DND-41 (cell line): ENCODE measurements around the gene INPP5B.

ENCODE experiments used
- ATAC-seq: fragments of 200-7000 bp; cut with Tn5 transposase; 3 replicates; pipeline ENCODE4 v1.9.1; 2021; ENCODE audit warnings: low read depth; ENCODE audit not compliant: insufficient read depth
- DNase-seq: peaks from one replicate; pipeline ENCODE4 v3.0.0-alpha.2; 2020
- H2AFZ ChIP-seq: 2 replicates; pipeline ENCODE4 v1.6.0; 2012; ENCODE audit warnings: low read depth, low read length
- H3K27ac ChIP-seq: 2 replicates; pipeline ENCODE4 v1.5.1; 2012; ENCODE audit warnings: low read length, inconsistent platforms
- H3K27me3 ChIP-seq: fragments of 200-600 bp; sonication (generic); 2 replicates; pipeline ENCODE4 v1.6.0; 2012; ENCODE audit warnings: low read length, mild to moderate bottlenecking, inconsistent platforms; ENCODE audit not compliant: insufficient read depth, poor library complexity
- H3K36me3 ChIP-seq: 2 replicates; pipeline ENCODE4 v1.5.1; 2012; ENCODE audit warnings: low read length, inconsistent platforms; ENCODE audit not compliant: insufficient read depth
- H3K4me1 ChIP-seq: 2 replicates; pipeline ENCODE4 v1.5.1; 2012; ENCODE audit warnings: mild to moderate bottlenecking, low read length; ENCODE audit not compliant: insufficient read depth
- H3K4me2 ChIP-seq: 2 replicates; pipeline ENCODE4 v1.6.0; 2012; ENCODE audit warnings: mild to moderate bottlenecking, moderate library complexity, low read length, inconsistent platforms; ENCODE audit not compliant: insufficient read depth
- H3K4me3 ChIP-seq, 2 experiments: fragments of 200-600 bp in 1 of 2; shearing (Covaris generic) in 1 of 2; 2 replicates each; pipeline ENCODE4 v1.5.1; 2012 to 2016; ENCODE audit warnings: inconsistent platforms in 2 of 2, low read length in 2 of 2, mild to moderate bottlenecking in 2 of 2, low read depth in 1 of 2, moderate library complexity in 1 of 2
- H3K79me2 ChIP-seq: 2 replicates; pipeline ENCODE4 v1.6.0; 2012; ENCODE audit warnings: low read length, inconsistent platforms; ENCODE audit not compliant: insufficient read depth
- H3K9ac ChIP-seq: 2 replicates; pipeline ENCODE4 v1.6.0; 2012; ENCODE audit warnings: low read depth, mild to moderate bottlenecking, inconsistent platforms, low read length, moderate library complexity
- H3K9me3 ChIP-seq: 2 replicates; pipeline ENCODE4 v1.5.1; 2012; ENCODE audit warnings: low read length, moderate library complexity, mild to moderate bottlenecking, inconsistent platforms; ENCODE audit not compliant: insufficient read depth, severe bottlenecking
- H4K20me1 ChIP-seq: 2 replicates; pipeline ENCODE4 v1.6.0; 2012; ENCODE audit warnings: low read length; ENCODE audit not compliant: insufficient read depth
- EZH2 ChIP-seq: IDR thresholded peaks from 3 replicates; pipeline ENCODE4 v1.6.1; 2012; ENCODE audit warnings: borderline replicate concordance, low read depth, mild to moderate bottlenecking, moderate library complexity, low read length, inconsistent platforms; ENCODE audit not compliant: severe bottlenecking
- TF ChIP-seq, protein P1 (sequence below): IDR thresholded peaks from 2 replicates; pipeline ENCODE4 v1.5.1; 2012; ENCODE audit warnings: borderline replicate concordance, low read length, moderate library complexity, mild to moderate bottlenecking; ENCODE audit not compliant: poor library complexity, severe bottlenecking; ENCODE audit errors: extremely low read depth

INPP5B gene

GRCh38 chr1:37925316-37925715, 21.5 kb downstream of the INPP5B start:
- Histone ChIP-seq H2AFZ (no peak overlapping the region), H3K4me2 (no peak overlapping the region), H3K27me3 (no peaks in the 10 kb centered on the region), H3K4me1 (peaks cover 16% of the 10 kb centered on the region), H3K9ac (no peak overlapping the region), H3K79me2 (peaks cover 41% of the 10 kb centered on the region), H3K36me3 (no peaks in the 10 kb centered on the region), H3K4me3 (no peak overlapping the region), H4K20me1 (peaks cover 2% of the 10 kb centered on the region; the same call in 1 of the 2 replicates), H3K9me3 (no peaks in the 10 kb centered on the region), H3K27ac (no peak overlapping the region)
- DNase-seq (no peak), ATAC-seq (no peak)
- TF ChIP-seq, protein P1, sequence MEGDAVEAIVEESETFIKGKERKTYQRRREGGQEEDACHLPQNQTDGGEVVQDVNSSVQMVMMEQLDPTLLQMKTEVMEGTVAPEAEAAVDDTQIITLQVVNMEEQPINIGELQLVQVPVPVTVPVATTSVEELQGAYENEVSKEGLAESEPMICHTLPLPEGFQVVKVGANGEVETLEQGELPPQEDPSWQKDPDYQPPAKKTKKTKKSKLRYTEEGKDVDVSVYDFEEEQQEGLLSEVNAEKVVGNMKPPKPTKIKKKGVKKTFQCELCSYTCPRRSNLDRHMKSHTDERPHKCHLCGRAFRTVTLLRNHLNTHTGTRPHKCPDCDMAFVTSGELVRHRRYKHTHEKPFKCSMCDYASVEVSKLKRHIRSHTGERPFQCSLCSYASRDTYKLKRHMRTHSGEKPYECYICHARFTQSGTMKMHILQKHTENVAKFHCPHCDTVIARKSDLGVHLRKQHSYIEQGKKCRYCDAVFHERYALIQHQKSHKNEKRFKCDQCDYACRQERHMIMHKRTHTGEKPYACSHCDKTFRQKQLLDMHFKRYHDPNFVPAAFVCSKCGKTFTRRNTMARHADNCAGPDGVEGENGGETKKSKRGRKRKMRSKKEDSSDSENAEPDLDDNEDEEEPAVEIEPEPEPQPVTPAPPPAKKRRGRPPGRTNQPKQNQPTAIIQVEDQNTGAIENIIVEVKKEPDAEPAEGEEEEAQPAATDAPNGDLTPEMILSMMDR: no peak
- no peak for TF ChIP-seq EZH2

DNA sequence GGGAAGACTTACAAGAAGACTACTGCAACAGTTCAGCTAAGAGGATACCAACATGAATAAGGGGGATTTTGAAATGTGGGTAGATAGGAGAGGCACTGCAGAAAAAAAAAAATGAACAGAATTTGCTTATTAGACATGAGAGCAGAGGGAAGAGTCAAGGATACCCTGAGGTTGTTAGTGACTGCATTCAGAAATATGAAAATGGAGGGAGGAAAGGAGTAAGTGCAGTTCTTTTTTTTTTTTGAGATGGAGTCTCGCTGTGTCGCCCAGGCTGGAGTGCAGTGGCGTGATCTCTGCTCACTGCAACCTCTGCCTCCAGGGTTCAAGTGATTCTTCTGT, 23.3 kb downstream of the INPP5B start:
- Histone ChIP-seq H3K9me3 (no peaks in the 10 kb centered on the region), H3K27ac (no peak overlapping the region), H3K36me3 (no peaks in the 10 kb centered on the region), H3K4me3 (no peak overlapping the region), H3K4me1 (0 out of 2 replicates have a peak, but pooled peaks cover 6% of the 10 kb centered on the region), H3K4me2 (no peak overlapping the region), H2AFZ (no peak overlapping the region), H4K20me1 (no peaks in the 10 kb centered on the region; the same call in 1 of the 2 replicates), H3K79me2 (peaks cover 38% of the 10 kb centered on the region), H3K27me3 (no peaks in the 10 kb centered on the region), H3K9ac (no peak overlapping the region)
- no peak for DNase-seq
- no peak for TF ChIP-seq EZH2
- TF ChIP-seq, protein P1: no peak
- no peak for ATAC-seq

GRCh38 chr1:37922767-37923550, 23.9 kb downstream of the INPP5B start:
- TF ChIP-seq EZH2: no peak
- TF ChIP-seq, protein P1: no peak
- H3K4me3 ChIP-seq: no peak overlapping the region
- no peaks in the 10 kb centered on the region for H3K36me3 ChIP-seq
- H3K9ac ChIP-seq: no peak overlapping the region
- H3K27me3 ChIP-seq: no peaks in the 10 kb centered on the region
- H3K9me3 ChIP-seq: no peaks in the 10 kb centered on the region
- H3K27ac ChIP-seq: no peak overlapping the region
- H2AFZ ChIP-seq: no peak overlapping the region
- DNase-seq: peak; percentile 14
- 0 out of 2 replicates have a peak, but pooled peaks cover 6% of the 10 kb centered on the region for H3K4me1 ChIP-seq
- H3K79me2 ChIP-seq: peaks cover 40% of the 10 kb centered on the region
- ATAC-seq: peak; percentile 75
- H4K20me1 ChIP-seq: no peaks in the 10 kb centered on the region; the same call in 1 of the 2 replicates
- no peak overlapping the region for H3K4me2 ChIP-seq
